HG03196 (cell line): ENCODE results near the gene EXD3.

Experiments
- ATAC-seq: cut with Tn5 transposase; IDR thresholded peaks from one replicate; pipeline ENCODE4 v1.9.1; 2021; ENCODE audit not compliant: unreplicated experiment

The EXD3 gene

GRCh38 chr9:137309368-137310188, 113.4 kb downstream of the EXD3 start:
- no peak for ATAC-seq

- no peak for ATAC-seq
These were observed 114.8 kb downstream of the EXD3 start for GRCh38 chr9:137308057-137308619.

GRCh38 chr9:137307255-137308056, 115.5 kb downstream of the EXD3 start:
- no peak for ATAC-seq

- no peak for ATAC-seq
These were observed 116.1 kb downstream of the EXD3 start for GRCh38 chr9:137306850-137307254.

- ATAC-seq = no peak
These were observed 116.7 kb downstream of the EXD3 start for GRCh38 chr9:137306066-137306849.

GRCh38 chr9:137305798-137306065, 117.2 kb downstream of the EXD3 start:
- no peak for ATAC-seq

- ATAC-seq = no peak
These were observed 117.7 kb downstream of the EXD3 start for GRCh38 chr9:137305060-137305797.

- no peak for ATAC-seq
These were observed 118.4 kb downstream of the EXD3 start for GRCh38 chr9:137304383-137305059.

GRCh38 chr9:137303893-137304382, 119.0 kb downstream of the EXD3 start:
- ATAC-seq = no peak

- no peak for ATAC-seq
These were observed 119.6 kb downstream of the EXD3 start for GRCh38 chr9:137303151-137303892.

GRCh38 chr9:137302449-137303150, 120.4 kb downstream of the EXD3 start:
- peak; percentile 31 for ATAC-seq

GRCh38 chr9:137302118-137302448, 120.9 kb downstream of the EXD3 start, which contains the start of gene NRARP:
TSS of gene NRARP (minus strand) at chr9:137302271. CDS start at chr9:137301928, 343 bp downstream.
- peak; percentile 63 for ATAC-seq

GRCh38 chr9:137301081-137301947, 121.6 kb downstream of the EXD3 start:
- peak; percentile 5 for ATAC-seq

GRCh38 chr9:137300567-137301080, 122.3 kb downstream of the EXD3 start:
- ATAC-seq = no peak

- ATAC-seq = no peak
These were observed 123.0 kb downstream of the EXD3 start for GRCh38 chr9:137299938-137300337.

- ATAC-seq = no peak
These were observed 123.8 kb downstream of the EXD3 start for GRCh38 chr9:137299203-137299565.

GRCh38 chr9:137298401-137299202, 124.4 kb downstream of the EXD3 start:
- no peak for ATAC-seq
